K562 (cell line): ENCODE measurements around the gene PPP1R15A. TPM values are rescaled to one million over a fixed set of nuclear protein-coding genes. Genes with fewer than 3 reads are reported as not detected.
A peak's percentile ranks its signal among the peaks of the same experiment; 100 is the strongest.

ENCODE experiments used
- ARID4B ChIP-seq: sonication (generic); formaldehyde crosslinking; IDR thresholded peaks from 2 replicates; pipeline ENCODE4 v1.8.0; 2022; ENCODE audit warnings: mild to moderate bottlenecking, missing genetic modification reagents
- CAMTA2 ChIP-seq: fragments of 250-450 bp; sonication (Bioruptor Pico); conservative IDR thresholded peaks from 2 replicates; pipeline ENCODE4 v1.5.1; 2022
- CREB3L1 ChIP-seq: fragments of 450-650 bp; IDR thresholded peaks from 2 replicates; pipeline ENCODE4 v1.6.1; 2014; ENCODE audit warnings: low read depth, mild to moderate bottlenecking, moderate library complexity, borderline replicate concordance
- CSDE1 ChIP-seq, 2 experiments: fragments of 450-650 bp; IDR thresholded peaks; 2 replicates each; pipeline ENCODE4 v1.6.1; 2016; ENCODE audit warnings: mild to moderate bottlenecking in 1 of 2
- DIDO1 ChIP-seq: fragments of 450-650 bp; IDR thresholded peaks from 2 replicates; pipeline ENCODE4 v1.6.1; 2016; ENCODE audit warnings: low read depth, missing biosample characterization, missing genetic modification characterization
- IFI16 ChIP-seq: fragments of 250-450 bp; sonication (Bioruptor Pico); IDR thresholded peaks from 2 replicates; pipeline ENCODE4 v2.1.2; 2022; ENCODE audit warnings: mild to moderate bottlenecking, inconsistent platforms
- KLF16 ChIP-seq: IDR thresholded peaks from 2 replicates; pipeline ENCODE4 v1.6.1; 2016; ENCODE audit warnings: antibody characterized with exemption
- NCOR1 ChIP-seq: fragments of 450-650 bp; IDR thresholded peaks from 2 replicates; pipeline ENCODE4 v1.6.1; 2016; ENCODE audit warnings: mild to moderate bottlenecking, moderate library complexity
- PML ChIP-seq: IDR thresholded peaks from 2 replicates; pipeline ENCODE4 v1.6.1; 2012; ENCODE audit warnings: low read length, inconsistent platforms
- ZBTB7A ChIP-seq: IDR thresholded peaks from 2 replicates; pipeline ENCODE4 v1.6.1; 2011; ENCODE audit warnings: low read depth, mild to moderate bottlenecking, low read length, moderate library complexity, borderline replicate concordance; ENCODE audit not compliant: control insufficient read depth
- ZNF780A ChIP-seq: fragments of 250-450 bp; sonication (Bioruptor Pico); IDR thresholded peaks from 2 replicates; pipeline ENCODE4 v1.5.0; 2021; ENCODE audit warnings: mild to moderate bottlenecking
- polyA plus RNA-seq, 8 experiments: library from polyadenylated mRNA; depleted of rRNA in 4 of 8; stranded (reverse) in 5 of 8; unstranded in 3 of 8; fragments of >200 nt; fragmentation: Nextera tagmentation in 2 of 8; fragmentation: Illumina TruSeq in 1 of 8; extraction: Ambion mirVana in 2 of 8; extraction: Trizol in 1 of 8; gene quantifications; 2 replicates each; pipeline versions ENCODE4 v1.2.1 to v1.2.3, GENCODE V29; 2011 to 2014; ENCODE audit warnings: inconsistent platforms in 1 of 8, missing spikeins in 1 of 8
- total RNA-seq, 7 experiments: library from RNA; depleted of rRNA in 6 of 7; stranded (reverse); fragments of >200 nt in 6 of 7; fragmentation: Illumina TruSeq in 2 of 7; extraction: Trizol in 2 of 7; gene quantifications; 2 replicates each; pipeline versions ENCODE4 v1.2.1 to v1.2.3, GENCODE V29; 2011 to 2021; ENCODE audit warnings: low replicate concordance in 1 of 7
- TF ChIP-seq, protein P1 (sequence below): fragments of 450-650 bp; formaldehyde crosslinking; IDR thresholded peaks from 2 replicates; pipeline ENCODE4 v1.4.0; 2020; ENCODE audit warnings: mild to moderate bottlenecking

The PPP1R15A gene
- total and polyA plus RNA-seq, 9 of the 15 experiments (the other 6 are each of a cell fraction or from before 2014, with no cell fraction given), result 0.42 to 73.7 (median 44.0) TPM

GRCh38 chr19:48874303-48875135 is 2.3 kb downstream of the PPP1R15A start (continued):
- TF ChIP-seq ARID4B (CRISPR knock-in tag) (no peak; the same call in 1 of the 2 replicates), CAMTA2 (no peak), CREB3L1 (no peak), DIDO1 (tag) (no peak), NCOR1 (no peak; the same call in 1 of the 2 replicates), ZBTB7A (0 out of 2 replicates have a peak, but pooled peaks have one; percentile 14), PML (0 out of 2 replicates have a peak, but pooled peaks have one; percentile 7), CSDE1 (IDR thresholded peaks at IDR 0.05) (0 out of 4 replicates have a peak, but pooled peaks of 1 of the 2 experiments have one; percentile 2), ZNF780A (CRISPR knock-in tag) (no peak), IFI16 (CRISPR knock-in tag) (no peak), KLF16 (0 out of 2 replicates have a peak, but pooled peaks have one; percentile 5)
- TF ChIP-seq, protein P1, sequence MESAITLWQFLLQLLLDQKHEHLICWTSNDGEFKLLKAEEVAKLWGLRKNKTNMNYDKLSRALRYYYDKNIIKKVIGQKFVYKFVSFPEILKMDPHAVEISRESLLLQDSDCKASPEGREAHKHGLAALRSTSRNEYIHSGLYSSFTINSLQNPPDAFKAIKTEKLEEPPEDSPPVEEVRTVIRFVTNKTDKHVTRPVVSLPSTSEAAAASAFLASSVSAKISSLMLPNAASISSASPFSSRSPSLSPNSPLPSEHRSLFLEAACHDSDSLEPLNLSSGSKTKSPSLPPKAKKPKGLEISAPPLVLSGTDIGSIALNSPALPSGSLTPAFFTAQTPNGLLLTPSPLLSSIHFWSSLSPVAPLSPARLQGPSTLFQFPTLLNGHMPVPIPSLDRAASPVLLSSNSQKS (CRISPR knock-in tag), result no peak
- TF ChIP-seq, all 486 proteins: peak for 63
